ENCODE measurements around the gene ITGB4.

- TF ChIP-seq POLR2A (IDR thresholded peaks at IDR 0.05) (no peak), CTCF (IDR thresholded peaks at IDR 0.05) (no peak)
These were observed 40.8 kb upstream of the ITGB4 start for GRCh38 chr17:75680431-75680830.

All from tibial nerve (tissue), 3 donors.